Upper lobe of right lung (tissue), 1 donor: ENCODE data around the gene JARID2. TPM values are rescaled to one million over a fixed set of nuclear protein-coding genes. Genes with fewer than 3 reads are reported as not detected.

Experiments
- ATAC-seq: fragments of 200-7000 bp; cut with Tn5 transposase; one replicate; pipeline ENCODE4 v1.9.1; 2020; ENCODE audit warnings: mild to moderate bottlenecking, moderate library complexity
- DNase-seq: peaks from one replicate; pipeline ENCODE4 v3.0.0-alpha.2; 2020
- H3K27ac ChIP-seq: fragments of 200-600 bp; one replicate; pipeline ENCODE4 v1.8.0; 2022
- H3K27me3 ChIP-seq: fragments of 200-600 bp; one replicate; pipeline ENCODE4 v1.8.0; 2022; ENCODE audit warnings: mild to moderate bottlenecking
- H3K36me3 ChIP-seq: fragments of 200-600 bp; one replicate; pipeline ENCODE4 v1.8.0; 2022
- H3K4me1 ChIP-seq: fragments of 200-600 bp; one replicate; pipeline ENCODE4 v1.8.0; 2022
- H3K4me3 ChIP-seq: fragments of 200-600 bp; one replicate; pipeline ENCODE4 v1.8.0; 2022; ENCODE audit warnings: mild to moderate bottlenecking
- H3K9me3 ChIP-seq: fragments of 200-600 bp; one replicate; pipeline ENCODE4 v1.8.0; 2022
- CTCF ChIP-seq: fragments of 200-600 bp; IDR thresholded peaks from one replicate; pipeline ENCODE4 v1.8.0; 2022; ENCODE audit warnings: antibody characterized with exemption
- intact Hi-C: fragments of 100-400 bp; cut with DNase I; formaldehyde crosslinking; loops from one replicate; pipeline ENCODE4 v1.11.0; 2022
- total RNA-seq: library from RNA; stranded (reverse); fragmentation: NEBNext Ultra II Directional; extraction: Animal tissue kit (Norgen Biotek cat#: 25700); gene quantifications from one replicate; pipeline ENCODE4 v1.2.1, GENCODE V29; 2021
- donor health status: DM: no; HTN: yes; CAD: no; lungs with severe emphysema.

JARID2 gene
- total RNA-seq, 1 donor from 2014 or later, result 15.1 TPM

DNA sequence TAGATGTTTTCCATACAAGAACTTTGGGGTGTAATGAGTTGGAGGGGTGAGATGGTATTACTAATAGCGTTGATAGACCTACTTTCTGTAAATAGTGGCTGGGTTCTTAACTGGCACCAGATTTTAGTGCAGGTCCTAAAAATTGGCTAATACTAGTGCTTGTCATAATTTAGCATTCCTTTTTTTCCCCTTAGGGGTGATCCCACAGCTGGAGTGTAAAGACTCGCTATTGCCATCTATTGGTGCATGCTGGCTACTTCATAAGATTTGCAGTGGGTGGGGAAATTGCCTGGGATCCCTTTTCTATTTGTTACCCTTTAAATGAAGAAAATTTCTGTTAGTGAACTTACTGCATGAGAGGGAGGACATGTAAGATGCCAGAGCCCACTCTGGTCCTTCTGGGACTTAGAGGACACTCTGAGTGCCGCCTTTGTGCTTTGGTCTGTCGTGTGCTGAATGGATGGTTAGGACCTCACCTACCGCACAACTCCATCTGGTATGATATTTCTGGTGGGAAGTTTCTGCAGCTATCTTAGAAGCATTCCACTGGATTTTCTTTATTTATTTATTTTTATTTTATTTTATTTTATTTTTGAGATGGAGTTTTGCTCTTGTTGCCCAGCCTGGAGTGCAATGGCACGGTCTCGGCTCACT, 195.5 kb downstream of the JARID2 start:
- peaks cover 77% of the 10 kb centered on the region for H3K4me1 ChIP-seq
- no peak overlapping the region for H3K27ac ChIP-seq
- no peak overlapping the region for H3K4me3 ChIP-seq
- DNase-seq (no peak), ATAC-seq (peak; percentile 87)
- H3K36me3 ChIP-seq, result no peaks in the 10 kb centered on the region
- H3K27me3 ChIP-seq, result no peaks in the 10 kb centered on the region
- no peaks in the 10 kb centered on the region for H3K9me3 ChIP-seq
- intact Hi-C loops, result no loop called here
- TF ChIP-seq CTCF, result peak; percentile 80

DNA sequence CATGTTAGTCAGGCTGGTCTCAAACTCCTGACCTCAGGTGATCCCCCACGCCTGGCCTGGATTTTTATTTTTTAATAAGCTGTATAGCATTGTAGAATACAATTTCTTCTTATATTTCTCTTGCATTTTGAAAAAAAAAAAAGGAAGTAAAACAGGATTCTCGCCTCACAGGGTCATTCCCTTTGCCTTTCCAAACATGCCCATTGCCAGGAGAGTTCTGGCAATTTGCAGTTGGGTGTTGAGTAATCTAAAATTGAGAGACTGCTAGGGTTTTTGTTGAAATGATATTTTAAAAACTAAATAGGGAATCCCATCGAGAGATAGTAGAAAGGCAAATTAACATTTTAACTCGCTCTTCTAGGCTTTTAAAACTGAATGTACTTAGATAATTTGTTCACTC, 196.1 kb downstream of the JARID2 start:
- Histone ChIP-seq H3K4me1 (peaks cover 71% of the 10 kb centered on the region), H3K9me3 (no peaks in the 10 kb centered on the region), H3K27me3 (no peaks in the 10 kb centered on the region), H3K27ac (no peak overlapping the region), H3K36me3 (no peaks in the 10 kb centered on the region), H3K4me3 (no peak overlapping the region)
- no peak for TF ChIP-seq CTCF
- no peak for ATAC-seq
- intact Hi-C loops, result no loop called here
- DNase-seq, result no peak

DNA sequence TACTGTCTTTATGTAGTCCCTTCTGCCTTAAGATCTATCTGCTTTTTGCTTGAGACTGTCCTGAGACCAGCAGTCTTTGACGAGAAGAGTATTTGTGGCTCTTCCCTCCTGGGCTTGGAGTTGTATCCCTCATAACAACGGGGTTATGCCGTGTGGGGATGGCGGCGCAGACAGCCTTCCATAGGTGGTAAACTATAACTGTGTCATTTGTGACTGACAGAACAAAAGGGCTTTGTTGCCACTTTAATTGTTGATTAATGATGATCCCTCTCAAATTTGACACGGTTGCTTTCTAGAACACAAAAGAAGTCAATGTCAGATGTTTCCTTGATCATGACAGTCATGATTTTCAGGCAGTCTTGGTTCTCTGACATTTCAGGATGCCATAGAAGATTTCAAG, 196.6 kb downstream of the JARID2 start:
- intact Hi-C loops, result no loop called here
- Histone ChIP-seq H3K36me3 (no peaks in the 10 kb centered on the region), H3K4me3 (no peak overlapping the region), H3K27ac (no peak overlapping the region), H3K27me3 (no peaks in the 10 kb centered on the region), H3K4me1 (peaks cover 66% of the 10 kb centered on the region), H3K9me3 (no peaks in the 10 kb centered on the region)
- no peak for TF ChIP-seq CTCF
- no peak for ATAC-seq
- DNase-seq, result no peak

DNA sequence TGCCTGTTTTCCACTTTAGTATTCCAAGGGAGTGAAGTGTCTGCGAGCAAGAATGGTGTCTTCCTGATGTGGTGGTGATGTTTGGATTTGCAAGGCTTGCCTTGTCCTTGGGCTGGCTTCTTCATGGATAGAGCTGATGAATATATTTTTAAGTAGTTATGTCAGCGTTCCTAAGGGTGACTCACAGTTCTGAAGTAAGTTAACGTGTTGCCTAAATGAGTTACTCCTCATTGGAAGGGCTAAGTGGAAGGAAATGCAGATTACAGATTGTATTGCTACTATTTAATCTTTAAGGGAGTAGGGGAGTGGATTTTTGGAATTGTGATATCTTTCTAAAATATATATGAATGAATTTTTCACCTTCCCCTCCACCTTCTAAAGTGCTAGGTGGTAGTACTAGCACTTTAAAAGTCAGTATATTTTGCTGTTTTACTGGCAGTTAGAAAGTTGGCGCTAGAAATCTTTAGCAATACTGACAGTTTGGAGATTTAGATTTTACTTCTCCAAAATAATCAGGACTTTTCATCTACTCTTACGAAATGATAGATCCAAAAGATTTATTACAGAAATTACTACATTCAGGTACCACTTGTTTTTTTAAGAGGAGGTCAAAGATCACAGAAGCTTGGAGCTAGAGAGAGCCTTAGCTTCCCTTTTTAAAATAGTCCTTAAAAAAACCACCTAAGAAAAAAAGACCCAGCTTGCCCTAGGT, 197.4 kb downstream of the JARID2 start:
- Histone ChIP-seq H3K27me3 (no peaks in the 10 kb centered on the region), H3K36me3 (no peaks in the 10 kb centered on the region), H3K27ac (peak overlapping the region; percentile 7), H3K9me3 (no peaks in the 10 kb centered on the region), H3K4me1 (peaks cover 64% of the 10 kb centered on the region), H3K4me3 (no peak overlapping the region)
- DNase-seq, result no peak
- intact Hi-C loops, result no loop called here
- peak; percentile 62 for ATAC-seq
- TF ChIP-seq CTCF, result no peak

- TF ChIP-seq CTCF, result no peak
- intact Hi-C loops, result no loop called here
- H3K36me3 ChIP-seq, result no peaks in the 10 kb centered on the region
- DNase-seq (no peak), ATAC-seq (no peak)
- H3K27ac ChIP-seq, result no peak overlapping the region
- H3K27me3 ChIP-seq, result no peaks in the 10 kb centered on the region
- H3K4me3 ChIP-seq, result no peak overlapping the region
- H3K4me1 ChIP-seq, result peaks cover 57% of the 10 kb centered on the region
- no peaks in the 10 kb centered on the region for H3K9me3 ChIP-seq
Observed at GRCh38 chr6:15444081-15444731, 198.3 kb downstream of the JARID2 start.
